HG02973 (cell line): ENCODE results near the gene TADA3.

Experiments used
- ATAC-seq: cut with Tn5 transposase; IDR thresholded peaks from one replicate; pipeline ENCODE4 v1.9.1; 2021; ENCODE audit warnings: moderate library complexity; ENCODE audit not compliant: unreplicated experiment

The TADA3 gene

GRCh38 chr3:9809615-9810432 is 17.6 kb upstream of the TADA3 start, which contains the start of gene TTLL3:
Gene TTLL3, plus strand, starts transcription at chr3:9810262. Its CDS starts 400 bp downstream, at chr3:9810662.
- peak; percentile 31 for ATAC-seq

- no peak for ATAC-seq
Observed at GRCh38 chr3:9809239-9809614, 17.0 kb upstream of the TADA3 start.

- peak; percentile 71 for ATAC-seq
Observed at GRCh38 chr3:9808345-9809037, 16.2 kb upstream of the TADA3 start.

GRCh38 chr3:9807981-9808344 is 15.7 kb upstream of the TADA3 start:
- no peak for ATAC-seq

- ATAC-seq, result no peak
Observed at GRCh38 chr3:9806688-9807589, 14.7 kb upstream of the TADA3 start.

- no peak for ATAC-seq
Observed at GRCh38 chr3:9806137-9806536, 13.9 kb upstream of the TADA3 start.

- ATAC-seq, result no peak
Observed at GRCh38 chr3:9804996-9805395, 12.7 kb upstream of the TADA3 start.

- no peak for ATAC-seq
Observed at GRCh38 chr3:9803494-9803893, 11.2 kb upstream of the TADA3 start.

- no peak for ATAC-seq
Observed at GRCh38 chr3:9800529-9800928, 8.3 kb upstream of the TADA3 start.

GRCh38 chr3:9797196-9797945 is 5.1 kb upstream of the TADA3 start:
- ATAC-seq, result no peak

- ATAC-seq, result no peak
Observed at GRCh38 chr3:9795207-9795606, 2.9 kb upstream of the TADA3 start.

- ATAC-seq, result no peak
Observed at GRCh38 chr3:9794400-9794799, 2.1 kb upstream of the TADA3 start.

GRCh38 chr3:9793161-9793781 is 998 bp upstream of the TADA3 start:
- no peak for ATAC-seq

GRCh38 chr3:9791790-9792404 is 376 bp downstream of the TADA3 start:
- ATAC-seq, result no peak

- ATAC-seq, result no peak
Observed at GRCh38 chr3:9791127-9791526, 1.1 kb downstream of the TADA3 start.

GRCh38 chr3:9787714-9788113 is 4.6 kb downstream of the TADA3 start:
- no peak for ATAC-seq

GRCh38 chr3:9786825-9787669 is 5.2 kb downstream of the TADA3 start:
- no peak for ATAC-seq

GRCh38 chr3:9786209-9786739 is 6.0 kb downstream of the TADA3 start:
- no peak for ATAC-seq

- no peak for ATAC-seq
Observed at GRCh38 chr3:9785602-9786001, 6.7 kb downstream of the TADA3 start.
